Measurements from ENCODE around the gene ALKBH2.
"Not testable (repeated sequence)": the region's sequence is repeated elsewhere in the genome, so short reads cannot be mapped to it uniquely, and the experiment has no call there.

ALKBH2 gene

GRCh38 chr12:109056891-109057290, 36.4 kb downstream of the ALKBH2 start:
- DNase-seq (ENCODE audit: insufficient read length, low spot score), result no peak
- TF ChIP-seq CTCF (IDR thresholded peaks at IDR 0.05; ENCODE audit: insufficient read depth, missing control alignments), result no peak
- FAIRE-seq, result no peak

GRCh38 chr12:109054520-109054919, 38.8 kb downstream of the ALKBH2 start:
- TF ChIP-seq CTCF (IDR thresholded peaks at IDR 0.05; ENCODE audit: insufficient read depth, missing control alignments), result no peak
- no peak for FAIRE-seq
- no peak for DNase-seq (ENCODE audit: insufficient read length, low spot score)

- not testable (repeated sequence) for DNase-seq (ENCODE audit: insufficient read length, low spot score); FAIRE-seq
Measured at GRCh38 chr12:109054124-109054513, 39.2 kb downstream of the ALKBH2 start.

GRCh38 chr12:109053382-109054123, 39.7 kb downstream of the ALKBH2 start:
- no peak for DNase-seq (ENCODE audit: insufficient read length, low spot score)
- TF ChIP-seq CTCF (IDR thresholded peaks at IDR 0.05; ENCODE audit: insufficient read depth, missing control alignments), result no peak
- FAIRE-seq, result no peak

- FAIRE-seq, result no peak
- DNase-seq (ENCODE audit: insufficient read length, low spot score), result peak; percentile 81
- TF ChIP-seq CTCF (IDR thresholded peaks at IDR 0.05; ENCODE audit: insufficient read depth, missing control alignments), result no peak
Measured at GRCh38 chr12:109052414-109053323, 40.6 kb downstream of the ALKBH2 start, which contains the start of gene USP30. Gene USP30, plus strand, starts transcription at chr12:109052576. Its CDS starts 103 bp downstream, at chr12:109052679.

GRCh38 chr12:109052097-109052413, 41.2 kb downstream of the ALKBH2 start:
- FAIRE-seq (no peak), DNase-seq (ENCODE audit: insufficient read length, low spot score) (no peak)
- no peak for TF ChIP-seq CTCF (IDR thresholded peaks at IDR 0.05; ENCODE audit: insufficient read depth, missing control alignments)

GRCh38 chr12:109049794-109050193, 43.5 kb downstream of the ALKBH2 start:
- not testable (repeated sequence) for FAIRE-seq; DNase-seq (ENCODE audit: insufficient read length, low spot score)

- FAIRE-seq; DNase-seq (ENCODE audit: insufficient read length, low spot score): not testable (repeated sequence)
Measured at GRCh38 chr12:109048706-109049105, 44.6 kb downstream of the ALKBH2 start.

Measured in D721Med (cell line).